ENCODE measurements around the gene TPRA1.

The TPRA1 gene

GRCh38 chr3:127541320-127541719 is 49.2 kb downstream of the TPRA1 start:
- Histone ChIP-seq H3K36me3 (ENCODE audit: control insufficient read depth in 1 of 2, insufficient read depth in 2 of 2, low read length in 2 of 2) (no peaks in the 10 kb centered on the region), H3K9ac (ENCODE audit: low read depth in 1 of 2, low read length in 2 of 2) (no peak overlapping the region), H3K4me3 (ENCODE audit: low read depth in 1 of 2, low read length in 2 of 2) (no peak overlapping the region), H3K9me3 (ENCODE audit: control insufficient read depth in 1 of 2, low read length in 2 of 2) (no peaks in the 10 kb centered on the region), H3K27me3 (ENCODE audit: control insufficient read depth in 1 of 2, insufficient read depth in 2 of 2, low read length in 2 of 2) (peaks cover 0 to 2% of the 10 kb centered on the region in 2 donors), H3K4me1 (ENCODE audit: control insufficient read depth in 1 of 2, insufficient read depth in 2 of 2, low read length in 2 of 2) (peaks cover 4 to 9% of the 10 kb centered on the region in 2 donors), H3K27ac (ENCODE audit: low read depth, low read length) (no peak overlapping the region)

- Histone ChIP-seq H3K36me3 (ENCODE audit: control insufficient read depth in 1 of 2, insufficient read depth in 2 of 2, low read length in 2 of 2) (no peaks in the 10 kb centered on the region), H3K9me3 (ENCODE audit: control insufficient read depth in 1 of 2, low read length in 2 of 2) (no peaks in the 10 kb centered on the region), H3K4me1 (ENCODE audit: control insufficient read depth in 1 of 2, insufficient read depth in 2 of 2, low read length in 2 of 2) (peaks cover 2 to 3% of the 10 kb centered on the region in 2 donors)
These were observed 51.0 kb downstream of the TPRA1 start for GRCh38 chr3:127539366-127540060.

DNA sequence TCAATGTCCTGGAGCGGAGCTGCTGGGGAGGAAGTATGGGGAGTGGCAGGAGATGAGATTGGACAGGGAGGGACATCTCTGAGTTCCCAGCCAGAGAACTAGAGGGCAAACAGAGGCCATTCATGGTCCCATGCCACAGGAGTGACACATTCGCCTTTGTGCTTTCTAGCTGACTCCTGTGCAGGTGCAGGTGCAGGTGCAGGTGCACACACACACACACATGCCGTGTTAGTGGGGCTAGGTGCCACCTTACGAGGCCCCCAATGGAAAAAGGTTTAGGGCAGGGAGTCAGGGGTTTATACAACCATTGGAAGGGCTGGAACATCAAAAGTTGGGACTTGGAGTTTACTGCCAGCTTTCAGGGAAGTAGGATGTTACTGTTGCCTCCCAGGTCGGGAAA is 52.0 kb downstream of the TPRA1 start:
- H3K36me3 ChIP-seq (ENCODE audit: control insufficient read depth in 1 of 2, insufficient read depth in 2 of 2, low read length in 2 of 2): no peaks in the 10 kb centered on the region
- no peak overlapping the region for H3K4me3 ChIP-seq (ENCODE audit: low read depth in 1 of 2, low read length in 2 of 2)
- no peak overlapping the region for H3K9ac ChIP-seq (ENCODE audit: low read depth in 1 of 2, low read length in 2 of 2)
- H3K27ac ChIP-seq (ENCODE audit: low read depth, low read length): no peak overlapping the region
- no peaks in the 10 kb centered on the region for H3K9me3 ChIP-seq (ENCODE audit: control insufficient read depth in 1 of 2, low read length in 2 of 2)
- H3K4me1 ChIP-seq (ENCODE audit: control insufficient read depth in 1 of 2, insufficient read depth in 2 of 2, low read length in 2 of 2): no peaks in the 10 kb centered on the region
- peaks cover 0 to 6% of the 10 kb centered on the region in 2 donors for H3K27me3 ChIP-seq (ENCODE audit: control insufficient read depth in 1 of 2, insufficient read depth in 2 of 2, low read length in 2 of 2)

More at GRCh38 chr3:127539366-127540060, 51.0 kb downstream of the TPRA1 start:
- H3K27ac ChIP-seq (ENCODE audit: low read depth, low read length): no peak overlapping the region
- no peak overlapping the region for H3K9ac ChIP-seq (ENCODE audit: low read depth in 1 of 2, low read length in 2 of 2)
- no peak overlapping the region for H3K4me3 ChIP-seq (ENCODE audit: low read depth in 1 of 2, low read length in 2 of 2)
- peaks cover 0 to 6% of the 10 kb centered on the region in 2 donors for H3K27me3 ChIP-seq (ENCODE audit: control insufficient read depth in 1 of 2, insufficient read depth in 2 of 2, low read length in 2 of 2)

- Histone ChIP-seq H3K9ac (ENCODE audit: low read depth in 1 of 2, low read length in 2 of 2) (no peak overlapping the region), H3K9me3 (ENCODE audit: control insufficient read depth in 1 of 2, low read length in 2 of 2) (no peaks in the 10 kb centered on the region), H3K27ac (ENCODE audit: low read depth, low read length) (no peak overlapping the region), H3K36me3 (ENCODE audit: control insufficient read depth in 1 of 2, insufficient read depth in 2 of 2, low read length in 2 of 2) (no peaks in the 10 kb centered on the region), H3K4me1 (ENCODE audit: control insufficient read depth in 1 of 2, insufficient read depth in 2 of 2, low read length in 2 of 2) (no peaks in the 10 kb centered on the region), H3K4me3 (ENCODE audit: low read depth in 1 of 2, low read length in 2 of 2) (no peak overlapping the region), H3K27me3 (ENCODE audit: control insufficient read depth in 1 of 2, insufficient read depth in 2 of 2, low read length in 2 of 2) (peaks cover 0 to 6% of the 10 kb centered on the region in 2 donors)
These were observed 53.4 kb downstream of the TPRA1 start for GRCh38 chr3:127536830-127537812.

DNA sequence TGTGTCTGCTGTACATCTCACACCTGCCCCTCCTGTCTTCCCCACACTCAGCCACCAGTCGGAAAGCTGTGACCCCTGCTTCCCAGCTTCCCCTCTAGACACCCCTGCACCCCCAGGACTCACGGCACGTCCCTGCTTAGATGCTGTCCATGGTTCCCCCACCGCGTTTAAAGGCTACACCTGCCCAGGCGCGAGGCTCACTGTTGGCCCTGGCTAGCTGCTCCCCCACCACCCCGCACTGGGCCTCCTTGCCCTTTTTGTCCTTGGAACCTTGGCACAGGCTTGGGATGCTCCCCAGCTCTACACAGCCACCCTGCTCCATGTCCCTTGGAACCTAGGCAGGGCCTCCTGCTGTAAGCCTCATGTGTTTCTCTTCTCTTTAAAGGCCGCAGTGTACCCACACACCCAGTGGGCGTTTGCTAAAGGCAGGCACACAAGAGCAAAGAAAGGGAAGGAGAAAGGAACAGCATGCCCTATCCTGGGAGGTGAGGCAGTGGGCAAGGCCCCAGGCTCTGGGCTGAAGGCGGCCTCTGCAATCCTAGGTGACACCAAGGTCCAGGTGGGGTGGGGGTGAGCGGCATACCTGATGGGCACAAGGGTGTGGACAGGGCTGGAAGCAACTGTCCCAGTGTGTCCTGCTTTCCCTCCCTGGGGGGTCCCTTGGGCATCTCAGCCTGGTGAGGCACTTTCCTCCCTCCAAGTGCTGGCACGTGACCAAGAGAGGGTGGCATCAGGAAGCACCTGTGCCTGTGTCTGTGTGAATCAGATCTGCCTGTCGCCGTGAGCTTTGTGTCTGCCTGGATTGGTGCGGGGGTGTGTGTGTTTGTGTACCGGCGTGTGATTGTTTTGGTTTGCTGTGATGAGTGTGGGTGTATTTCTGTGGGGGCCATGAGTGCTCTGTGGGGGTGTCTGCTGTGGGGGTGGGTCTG is 54.4 kb downstream of the TPRA1 start:
- Histone ChIP-seq H3K4me3 (ENCODE audit: low read depth in 1 of 2, low read length in 2 of 2) (no peak overlapping the region), H3K9ac (ENCODE audit: low read depth in 1 of 2, low read length in 2 of 2) (no peak overlapping the region)

DNA sequence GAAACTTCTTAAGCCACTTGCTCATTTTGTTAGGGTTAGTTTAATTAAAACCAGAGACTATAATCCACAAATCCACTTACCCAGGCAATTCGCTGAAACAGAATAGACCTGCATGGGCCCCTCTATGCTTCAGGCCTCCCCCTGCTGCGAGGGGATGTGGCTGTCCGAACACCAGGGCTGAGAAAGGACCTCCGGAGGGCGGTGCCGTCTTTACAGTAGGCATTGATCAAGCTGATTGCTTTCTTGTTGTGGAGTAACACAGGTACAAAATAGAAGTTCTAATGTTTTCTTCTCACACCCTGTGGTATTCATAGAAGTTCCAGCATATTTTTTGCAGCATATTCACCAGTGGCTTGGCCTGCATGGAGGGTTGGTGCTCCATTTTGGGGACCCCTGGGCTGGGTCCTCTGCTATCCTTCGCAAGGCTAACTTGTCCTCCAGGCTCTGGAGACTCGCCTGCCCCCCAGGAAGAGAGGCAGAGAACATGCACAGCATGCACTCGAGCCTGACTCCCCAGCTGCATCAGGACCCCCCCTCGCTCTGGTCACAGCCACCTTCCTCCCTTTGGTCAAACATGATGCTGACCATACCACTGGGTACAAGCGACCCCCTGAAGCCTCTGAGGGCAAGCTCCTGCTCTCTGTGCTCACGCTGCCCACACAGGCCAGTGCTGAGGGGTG is 55.3 kb downstream of the TPRA1 start:
- no peak overlapping the region for H3K9ac ChIP-seq (ENCODE audit: low read depth in 1 of 2, low read length in 2 of 2)
- no peaks in the 10 kb centered on the region for H3K36me3 ChIP-seq (ENCODE audit: control insufficient read depth in 1 of 2, insufficient read depth in 2 of 2, low read length in 2 of 2)
- peaks cover 0 to 6% of the 10 kb centered on the region in 2 donors for H3K27me3 ChIP-seq (ENCODE audit: control insufficient read depth in 1 of 2, insufficient read depth in 2 of 2, low read length in 2 of 2)
- H3K9me3 ChIP-seq (ENCODE audit: control insufficient read depth in 1 of 2, low read length in 2 of 2): no peaks in the 10 kb centered on the region
- H3K4me1 ChIP-seq (ENCODE audit: control insufficient read depth in 1 of 2, insufficient read depth in 2 of 2, low read length in 2 of 2): no peaks in the 10 kb centered on the region
- H3K4me3 ChIP-seq (ENCODE audit: low read depth in 1 of 2, low read length in 2 of 2): no peak overlapping the region
- no peak overlapping the region for H3K27ac ChIP-seq (ENCODE audit: low read depth, low read length)

More for the DNA sequence above, 54.4 kb downstream of the TPRA1 start:
- H3K27me3 ChIP-seq (ENCODE audit: control insufficient read depth in 1 of 2, insufficient read depth in 2 of 2, low read length in 2 of 2): peaks cover 0 to 6% of the 10 kb centered on the region in 2 donors
- H3K4me1 ChIP-seq (ENCODE audit: control insufficient read depth in 1 of 2, insufficient read depth in 2 of 2, low read length in 2 of 2): no peaks in the 10 kb centered on the region
- H3K36me3 ChIP-seq (ENCODE audit: control insufficient read depth in 1 of 2, insufficient read depth in 2 of 2, low read length in 2 of 2): no peaks in the 10 kb centered on the region
- no peaks in the 10 kb centered on the region for H3K9me3 ChIP-seq (ENCODE audit: control insufficient read depth in 1 of 2, low read length in 2 of 2)
- no peak overlapping the region for H3K27ac ChIP-seq (ENCODE audit: low read depth, low read length)

GRCh38 chr3:127534564-127534963 is 56.0 kb downstream of the TPRA1 start:
- no peak overlapping the region for H3K4me3 ChIP-seq (ENCODE audit: low read depth in 1 of 2, low read length in 2 of 2)
- no peaks in the 10 kb centered on the region for H3K36me3 ChIP-seq (ENCODE audit: control insufficient read depth in 1 of 2, insufficient read depth in 2 of 2, low read length in 2 of 2)
- H3K4me1 ChIP-seq (ENCODE audit: control insufficient read depth in 1 of 2, insufficient read depth in 2 of 2, low read length in 2 of 2): no peaks in the 10 kb centered on the region
- no peaks in the 10 kb centered on the region for H3K9me3 ChIP-seq (ENCODE audit: control insufficient read depth in 1 of 2, low read length in 2 of 2)
- H3K9ac ChIP-seq (ENCODE audit: low read depth in 1 of 2, low read length in 2 of 2): no peak overlapping the region
- H3K27me3 ChIP-seq (ENCODE audit: control insufficient read depth in 1 of 2, insufficient read depth in 2 of 2, low read length in 2 of 2): peaks cover 0 to 6% of the 10 kb centered on the region in 2 donors
- H3K27ac ChIP-seq (ENCODE audit: low read depth, low read length): no peak overlapping the region

DNA sequence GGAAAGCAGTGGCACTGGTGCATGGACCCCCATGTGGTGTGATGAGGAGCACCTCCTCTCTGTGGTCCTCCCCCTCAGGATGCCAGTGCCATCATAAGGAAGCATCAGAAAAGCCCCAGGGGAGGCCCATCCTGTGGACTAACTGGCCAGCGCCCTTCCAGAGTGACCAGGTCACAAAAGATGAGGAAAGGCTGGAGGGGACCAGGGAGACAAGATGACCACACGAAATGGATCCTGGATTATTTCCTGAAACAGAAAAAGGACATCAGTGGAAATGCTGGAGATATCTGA is 56.4 kb downstream of the TPRA1 start:
- Histone ChIP-seq H3K27ac (ENCODE audit: low read depth, low read length) (no peak overlapping the region), H3K4me1 (ENCODE audit: control insufficient read depth in 1 of 2, insufficient read depth in 2 of 2, low read length in 2 of 2) (no peaks in the 10 kb centered on the region), H3K4me3 (ENCODE audit: low read depth in 1 of 2, low read length in 2 of 2) (no peak overlapping the region), H3K9ac (ENCODE audit: low read depth in 1 of 2, low read length in 2 of 2) (no peak overlapping the region), H3K36me3 (ENCODE audit: control insufficient read depth in 1 of 2, insufficient read depth in 2 of 2, low read length in 2 of 2) (no peaks in the 10 kb centered on the region), H3K27me3 (ENCODE audit: control insufficient read depth in 1 of 2, insufficient read depth in 2 of 2, low read length in 2 of 2) (peaks cover 0 to 6% of the 10 kb centered on the region in 2 donors), H3K9me3 (ENCODE audit: control insufficient read depth in 1 of 2, low read length in 2 of 2) (no peaks in the 10 kb centered on the region)

- Histone ChIP-seq H3K4me3 (ENCODE audit: low read depth in 1 of 2, low read length in 2 of 2) (no peak overlapping the region), H3K9me3 (ENCODE audit: control insufficient read depth in 1 of 2, low read length in 2 of 2) (no peaks in the 10 kb centered on the region), H3K9ac (ENCODE audit: low read depth in 1 of 2, low read length in 2 of 2) (no peak overlapping the region), H3K4me1 (ENCODE audit: control insufficient read depth in 1 of 2, insufficient read depth in 2 of 2, low read length in 2 of 2) (no peaks in the 10 kb centered on the region), H3K27ac (ENCODE audit: low read depth, low read length) (no peak overlapping the region), H3K27me3 (ENCODE audit: control insufficient read depth in 1 of 2, insufficient read depth in 2 of 2, low read length in 2 of 2) (peaks cover 0 to 6% of the 10 kb centered on the region in 2 donors), H3K36me3 (ENCODE audit: control insufficient read depth in 1 of 2, insufficient read depth in 2 of 2, low read length in 2 of 2) (no peaks in the 10 kb centered on the region)
These were observed 57.9 kb downstream of the TPRA1 start for GRCh38 chr3:127532561-127533203.

Data from duodenal mucosa (tissue), 2 donors.